Loucy (cell line): ENCODE data around the gene ESAM.

Experiments used
- CTCF ChIP-seq: fragments of 200-600 bp; sonication (generic); conservative IDR thresholded peaks from 2 replicates; pipeline ENCODE4 v1.5.1; 2014; ENCODE audit warnings: mild to moderate bottlenecking, antibody characterized with exemption, low read length
- EZH2phosphoT487 ChIP-seq: fragments of 200-600 bp; IDR thresholded peaks from 2 replicates; pipeline ENCODE4 v1.6.1; 2018; ENCODE audit warnings: antibody characterized with exemption, mild to moderate bottlenecking, moderate library complexity, borderline replicate concordance

GRCh38 chr11:124743050-124743449, 19.0 kb downstream of the ESAM start:
- TF ChIP-seq CTCF (no peak), EZH2phosphoT487 (no peak)
